PC-3 (cell line): ENCODE results near the gene UAP1. TPM values are rescaled to one million over a fixed set of nuclear protein-coding genes. Genes with fewer than 3 reads are reported as not detected.

Experiments
- ATAC-seq: fragments of 200-7000 bp; cut with Tn5 transposase; 2 replicates; pipeline ENCODE4 v1.9.1; 2020; ENCODE audit warnings: mild to moderate bottlenecking, moderate library complexity
- BruUV-seq: library from RNA; stranded (reverse); fragments of 400-500 nt; replicated peaks from 2 replicates; lab custom pipeline; 2021; lab: Mats Ljungman, UMichigan
- CTCF ChIA-PET: fragments of 300-600 bp; sonication (Branson Sonifier 250); formaldehyde crosslinking; loops from one replicate; lab custom pipeline; 2022; ENCODE audit warnings: antibody characterized with exemption; lab: Charles Lee
- POLR2A ChIA-PET: fragments of 300-600 bp; sonication (Branson Sonifier 250); formaldehyde crosslinking; loops from one replicate; lab custom pipeline; 2022; ENCODE audit warnings: antibody characterized with exemption; ENCODE audit not compliant: unreplicated experiment; lab: Charles Lee
- DNase-seq: peaks from one replicate; pipeline ENCODE4 v3.0.0-alpha.2; 2015
- H2AFZ ChIP-seq: fragments of 300-600 bp; sonication (generic); 2 replicates; pipeline ENCODE4 v1.6.0; 2016; ENCODE audit warnings: antibody characterized with exemption, low read length
- H3F3A ChIP-seq: fragments of 300-600 bp; sonication (generic); one replicate; pipeline ENCODE4 v1.6.0; 2017; ENCODE audit warnings: antibody characterized with exemption, low read length, control low read depth, mild to moderate bottlenecking; ENCODE audit not compliant: unreplicated experiment
- H3K27ac ChIP-seq: fragments of 300-600 bp; sonication (generic); 2 replicates; pipeline ENCODE4 v1.5.1; 2016; ENCODE audit warnings: mild to moderate bottlenecking, low read length
- H3K27me3 ChIP-seq: fragments of 300-600 bp; sonication (generic); 2 replicates; pipeline ENCODE4 v1.6.1; 2016; ENCODE audit warnings: low read length, mixed read lengths
- H3K36me3 ChIP-seq: fragments of 300-600 bp; sonication (generic); 2 replicates; pipeline ENCODE4 v1.6.1; 2016; ENCODE audit warnings: low read depth, mixed run types, low read length, mixed read lengths
- H3K4me1 ChIP-seq: fragments of 300-600 bp; sonication (generic); 2 replicates; pipeline ENCODE4 v1.5.1; 2016; ENCODE audit warnings: low read length; ENCODE audit not compliant: insufficient read depth
- H3K4me2 ChIP-seq: fragments of 300-600 bp; sonication (generic); 2 replicates; pipeline ENCODE4 v1.6.0; 2016; ENCODE audit warnings: low read length
- H3K4me3 ChIP-seq: fragments of 300-600 bp; sonication (generic); 2 replicates; pipeline ENCODE4 v1.5.1; 2016; ENCODE audit warnings: mild to moderate bottlenecking, low read length, mixed read lengths
- H3K79me2 ChIP-seq: fragments of 300-600 bp; sonication (generic); 2 replicates; pipeline ENCODE4 v1.6.1; 2017; ENCODE audit warnings: low read length, mixed read lengths
- H3K9ac ChIP-seq: fragments of 300-600 bp; sonication (generic); 2 replicates; pipeline ENCODE4 v1.6.0; 2016; ENCODE audit warnings: mild to moderate bottlenecking, low read length
- H3K9me2 ChIP-seq: fragments of 300-600 bp; sonication (generic); replicated peaks from 2 replicates; pipeline ENCODE4 v1.6.1; 2016; ENCODE audit warnings: mixed run types, low read length, mixed read lengths
- H3K9me3 ChIP-seq: fragments of 300-600 bp; sonication (generic); 2 replicates; pipeline ENCODE4 v1.6.1; 2016; ENCODE audit warnings: low read length, mixed read lengths
- H4K20me1 ChIP-seq: fragments of 300-600 bp; sonication (generic); 2 replicates; pipeline ENCODE4 v1.6.1; 2016; ENCODE audit warnings: low read length, mixed read lengths
- CTCF ChIP-seq: fragments of 300-600 bp; sonication (generic); conservative IDR thresholded peaks from 2 replicates; pipeline ENCODE4 v1.5.1; 2017; ENCODE audit warnings: antibody characterized with exemption, low read depth, mild to moderate bottlenecking, low read length
- EZH2 ChIP-seq: fragments of 300-600 bp; sonication (generic); IDR thresholded peaks from one replicate; pipeline ENCODE4 v1.6.1; 2017; ENCODE audit warnings: antibody characterized with exemption, mild to moderate bottlenecking, low read length; ENCODE audit not compliant: unreplicated experiment
- EZH2phosphoT487 ChIP-seq: fragments of 300-600 bp; sonication (generic); IDR thresholded peaks from 2 replicates; pipeline ENCODE4 v1.6.1; 2018; ENCODE audit warnings: mild to moderate bottlenecking, antibody characterized with exemption, low read length, borderline replicate concordance
- intact Hi-C: fragments of 100-400 bp; cut with micrococcal nuclease; formaldehyde crosslinking; loops from 2 replicates; pipeline ENCODE4 v1.9.0; 2023
- total RNA-seq: library from RNA; depleted of rRNA; stranded (reverse); fragments of >200 nt; gene quantifications from 2 replicates; pipeline ENCODE4 v1.2.3, GENCODE V29; 2014

UAP1 gene
- total RNA-seq, 1 experiment from 2014 or later: 118 TPM

- ChIA-PET POLR2A (interaction anchor here (0.6 kb wide), 1 partner anchor 264 kb away, joined by 5 read pairs; no protein-coding TSS in a partner anchor), CTCF (no interaction called here)
- H4K20me1 ChIP-seq: no peaks in the 10 kb centered on the region
- H3K4me1 ChIP-seq: peaks cover 48% of the 10 kb centered on the region
- no peak overlapping the region for H3K9ac ChIP-seq
- no peaks in the 10 kb centered on the region for H3K36me3 ChIP-seq
- DNase-seq (no peak), ATAC-seq (no peak)
- TF ChIP-seq EZH2phosphoT487 (no peak), EZH2 (no peak), CTCF (no peak)
- H3K4me2 ChIP-seq: no peak overlapping the region
- H3K79me2 ChIP-seq: no peaks in the 10 kb centered on the region
- no TSS peak for BruUV-seq
- H3K9me2 ChIP-seq: no peaks in the 10 kb centered on the region
- H3F3A ChIP-seq: peaks cover 20% of the 10 kb centered on the region
- no peaks in the 10 kb centered on the region for H3K27me3 ChIP-seq
- intact Hi-C loops: no loop called here
- H2AFZ ChIP-seq: no peak overlapping the region
- no peak overlapping the region for H3K4me3 ChIP-seq
- H3K9me3 ChIP-seq: no peaks in the 10 kb centered on the region
- no peak overlapping the region for H3K27ac ChIP-seq
Observed at GRCh38 chr1:162537216-162537615, 24.3 kb upstream of the UAP1 start.

GRCh38 chr1:162538815-162539431, 22.6 kb upstream of the UAP1 start:
- H3K27me3 ChIP-seq: no peaks in the 10 kb centered on the region
- intact Hi-C loops: no loop called here
- peaks cover 23% of the 10 kb centered on the region for H3F3A ChIP-seq
- peaks cover 6% of the 10 kb centered on the region; the same call in 1 of the 2 replicates for H3K36me3 ChIP-seq
- H3K9me3 ChIP-seq: peaks cover 7% of the 10 kb centered on the region
- peak overlapping the region; percentile 63 for H3K4me2 ChIP-seq
- H4K20me1 ChIP-seq: no peaks in the 10 kb centered on the region
- H3K4me1 ChIP-seq: peaks cover 48% of the 10 kb centered on the region
- TF ChIP-seq CTCF: no peak
- no peak for TF ChIP-seq EZH2
- no peak for TF ChIP-seq EZH2phosphoT487
- no TSS peak for BruUV-seq
- ChIA-PET CTCF (interaction anchor here (0.6 to 0.7 kb wide), 2 partner anchors 37 to 40 kb away, joined by 3 to 4 read pairs; no protein-coding TSS in a partner anchor), POLR2A (interaction anchor here (0.6 kb wide), 2 partner anchors 20 to 278 kb away, joined by 3 to 4 read pairs; no protein-coding TSS in a partner anchor)
- peak overlapping the region; percentile 63 for H3K27ac ChIP-seq
- H3K79me2 ChIP-seq: no peaks in the 10 kb centered on the region
- no peaks in the 10 kb centered on the region for H3K9me2 ChIP-seq
- peak overlapping the region; percentile 17; the same call in 1 of the 2 replicates for H3K4me3 ChIP-seq
- ATAC-seq (peak; percentile 61), DNase-seq (peak; percentile 95)
- peak overlapping the region; percentile 22; the same call in 1 of the 2 replicates for H2AFZ ChIP-seq
- no peak overlapping the region for H3K9ac ChIP-seq
